IPS-20b (cell line): ENCODE data around the gene FRMD4A.
A peak's percentile ranks its signal among the peaks of the same experiment; 100 is the strongest.

Experiments
- H3K27ac ChIP-seq: one replicate; pipeline ENCODE4 v1.5.1; 2013; ENCODE audit warnings: low read length
- H3K27me3 ChIP-seq: 2 replicates; pipeline ENCODE4 v1.6.1; 2013; ENCODE audit warnings: mild to moderate bottlenecking, low read length, inconsistent platforms; ENCODE audit not compliant: insufficient read depth
- H3K36me3 ChIP-seq: 2 replicates; pipeline ENCODE4 v1.6.1; 2013; ENCODE audit warnings: low read depth, mild to moderate bottlenecking, inconsistent platforms, low read length, moderate library complexity; ENCODE audit not compliant: insufficient read depth
- H3K4me1 ChIP-seq: 2 replicates; pipeline ENCODE4 v1.6.1; 2013; ENCODE audit warnings: mild to moderate bottlenecking, control low read depth, inconsistent platforms, low read length, moderate library complexity; ENCODE audit not compliant: insufficient read depth
- H3K4me3 ChIP-seq: 2 replicates; pipeline ENCODE4 v1.5.1; 2013; ENCODE audit warnings: mild to moderate bottlenecking, low read length, inconsistent platforms
- H3K9ac ChIP-seq: 2 replicates; pipeline ENCODE4 v1.6.1; 2013; ENCODE audit warnings: low read depth, mild to moderate bottlenecking, inconsistent platforms, low read length, moderate library complexity
- H3K9me3 ChIP-seq: 2 replicates; pipeline ENCODE4 v1.6.1; 2013; ENCODE audit warnings: mild to moderate bottlenecking, low read depth, low read length, inconsistent platforms; ENCODE audit not compliant: insufficient read depth

FRMD4A gene

GRCh38 chr10:13993169-13993568 is 337.6 kb downstream of the FRMD4A start:
- Histone ChIP-seq H3K36me3 (no peaks in the 10 kb centered on the region), H3K27me3 (no peaks in the 10 kb centered on the region), H3K4me3 (no peak overlapping the region), H3K9me3 (no peaks in the 10 kb centered on the region), H3K4me1 (no peaks in the 10 kb centered on the region), H3K9ac (no peak overlapping the region), H3K27ac (no peak overlapping the region)

- Histone ChIP-seq H3K4me3 (no peak overlapping the region), H3K9ac (no peak overlapping the region), H3K36me3 (no peaks in the 10 kb centered on the region), H3K27me3 (no peaks in the 10 kb centered on the region), H3K4me1 (peaks cover 5% of the 10 kb centered on the region; the same call in 1 of the 2 replicates), H3K27ac (no peak overlapping the region), H3K9me3 (no peaks in the 10 kb centered on the region)
These were observed 339.4 kb downstream of the FRMD4A start for GRCh38 chr10:13991353-13991752.

- no peak overlapping the region for H3K27ac ChIP-seq
- peaks cover 5% of the 10 kb centered on the region; the same call in 1 of the 2 replicates for H3K4me1 ChIP-seq
These were observed 339.8 kb downstream of the FRMD4A start for GRCh38 chr10:13990946-13991345.

GRCh38 chr10:13990392-13990805 is 340.3 kb downstream of the FRMD4A start:
- Histone ChIP-seq H3K4me1 (peaks cover 5% of the 10 kb centered on the region; the same call in 1 of the 2 replicates), H3K36me3 (no peaks in the 10 kb centered on the region), H3K27me3 (no peaks in the 10 kb centered on the region), H3K27ac (no peak overlapping the region), H3K9me3 (no peaks in the 10 kb centered on the region), H3K4me3 (no peak overlapping the region), H3K9ac (no peak overlapping the region)

More at GRCh38 chr10:13990946-13991345, 339.8 kb downstream of the FRMD4A start:
- Histone ChIP-seq H3K9ac (no peak overlapping the region), H3K9me3 (no peaks in the 10 kb centered on the region), H3K27me3 (no peaks in the 10 kb centered on the region), H3K4me3 (no peak overlapping the region), H3K36me3 (no peaks in the 10 kb centered on the region)

- H3K4me3 ChIP-seq: no peak overlapping the region
- no peaks in the 10 kb centered on the region for H3K9me3 ChIP-seq
- H3K36me3 ChIP-seq: no peaks in the 10 kb centered on the region
- H3K4me1 ChIP-seq: peaks cover 5% of the 10 kb centered on the region
- no peaks in the 10 kb centered on the region for H3K27me3 ChIP-seq
- no peak overlapping the region for H3K9ac ChIP-seq
- no peak overlapping the region for H3K27ac ChIP-seq
These were observed 341.1 kb downstream of the FRMD4A start for GRCh38 chr10:13989616-13990015.

- Histone ChIP-seq H3K27ac (no peak overlapping the region), H3K27me3 (no peaks in the 10 kb centered on the region), H3K4me1 (peaks cover 5% of the 10 kb centered on the region), H3K9me3 (no peaks in the 10 kb centered on the region), H3K4me3 (no peak overlapping the region), H3K36me3 (no peaks in the 10 kb centered on the region), H3K9ac (no peak overlapping the region)
These were observed 343.3 kb downstream of the FRMD4A start for GRCh38 chr10:13987446-13987845.

- H3K27me3 ChIP-seq: no peaks in the 10 kb centered on the region
- H3K36me3 ChIP-seq: no peaks in the 10 kb centered on the region
- H3K9ac ChIP-seq: no peak overlapping the region
- H3K9me3 ChIP-seq: no peaks in the 10 kb centered on the region
- H3K4me3 ChIP-seq: no peak overlapping the region
- no peak overlapping the region for H3K27ac ChIP-seq
- peaks cover 5% of the 10 kb centered on the region for H3K4me1 ChIP-seq
These were observed 346.0 kb downstream of the FRMD4A start for GRCh38 chr10:13984647-13985155.

GRCh38 chr10:13983035-13983434 is 347.7 kb downstream of the FRMD4A start:
- Histone ChIP-seq H3K9me3 (no peaks in the 10 kb centered on the region), H3K36me3 (no peaks in the 10 kb centered on the region), H3K4me3 (no peak overlapping the region), H3K4me1 (peaks cover 5% of the 10 kb centered on the region), H3K9ac (no peak overlapping the region), H3K27me3 (no peaks in the 10 kb centered on the region), H3K27ac (no peak overlapping the region)

GRCh38 chr10:13978533-13979115 is 352.1 kb downstream of the FRMD4A start:
- Histone ChIP-seq H3K9me3 (no peaks in the 10 kb centered on the region), H3K27me3 (no peaks in the 10 kb centered on the region), H3K27ac (no peak overlapping the region), H3K4me3 (no peak overlapping the region), H3K9ac (no peak overlapping the region), H3K4me1 (peaks cover 2% of the 10 kb centered on the region; the same call in 1 of the 2 replicates), H3K36me3 (no peaks in the 10 kb centered on the region)

GRCh38 chr10:13977861-13978532 is 352.7 kb downstream of the FRMD4A start:
- Histone ChIP-seq H3K4me1 (peaks cover 7% of the 10 kb centered on the region; the same call in 1 of the 2 replicates), H3K36me3 (no peaks in the 10 kb centered on the region), H3K27ac (no peak overlapping the region), H3K9me3 (no peaks in the 10 kb centered on the region), H3K9ac (no peak overlapping the region), H3K4me3 (no peak overlapping the region), H3K27me3 (no peaks in the 10 kb centered on the region)

GRCh38 chr10:13973742-13974141 is 357.0 kb downstream of the FRMD4A start:
- Histone ChIP-seq H3K9ac (no peak overlapping the region), H3K4me3 (no peak overlapping the region), H3K27me3 (no peaks in the 10 kb centered on the region), H3K4me1 (peaks cover 21% of the 10 kb centered on the region; the same call in 1 of the 2 replicates), H3K27ac (no peak overlapping the region), H3K9me3 (no peaks in the 10 kb centered on the region), H3K36me3 (no peaks in the 10 kb centered on the region)

- no peak overlapping the region for H3K27ac ChIP-seq
- no peaks in the 10 kb centered on the region for H3K27me3 ChIP-seq
- no peaks in the 10 kb centered on the region for H3K36me3 ChIP-seq
- H3K9me3 ChIP-seq: no peaks in the 10 kb centered on the region
- peak overlapping the region; percentile 28; the same call in 1 of the 2 replicates for H3K9ac ChIP-seq
- H3K4me1 ChIP-seq: peaks cover 21% of the 10 kb centered on the region; the same call in 1 of the 2 replicates
- peak overlapping the region; percentile 12; the same call in 1 of the 2 replicates for H3K4me3 ChIP-seq
These were observed 358.1 kb downstream of the FRMD4A start for GRCh38 chr10:13972609-13973008.
